Right lobe of liver (tissue), 4 donors: ENCODE results near the gene ALOX15.

Source experiments
- POLR2A ChIP-seq: fragments of 450-650 bp; IDR thresholded peaks from one replicate; pipeline ENCODE4 v1.6.1; 2017; ENCODE audit warnings: antibody characterized with exemption, mild to moderate bottlenecking
- TF ChIP-seq, protein P1 (sequence below), 4 donors: fragments of 200-600 bp in 3 of 4; fragments of 450-650 bp in 1 of 4; IDR thresholded peaks; one replicate each; pipeline versions ENCODE4 v1.5.1 to v1.8.0; 2016 to 2022; ENCODE audit warnings: antibody characterized with exemption in 4 of 4, mild to moderate bottlenecking in 2 of 4
- donor health status: DM: no; HTN: no; CAD: no.
- donor health status: DM: no; HTN: no; CAD: no.
- donor health status: DM: no; HTN: yes; CAD: no.

DNA sequence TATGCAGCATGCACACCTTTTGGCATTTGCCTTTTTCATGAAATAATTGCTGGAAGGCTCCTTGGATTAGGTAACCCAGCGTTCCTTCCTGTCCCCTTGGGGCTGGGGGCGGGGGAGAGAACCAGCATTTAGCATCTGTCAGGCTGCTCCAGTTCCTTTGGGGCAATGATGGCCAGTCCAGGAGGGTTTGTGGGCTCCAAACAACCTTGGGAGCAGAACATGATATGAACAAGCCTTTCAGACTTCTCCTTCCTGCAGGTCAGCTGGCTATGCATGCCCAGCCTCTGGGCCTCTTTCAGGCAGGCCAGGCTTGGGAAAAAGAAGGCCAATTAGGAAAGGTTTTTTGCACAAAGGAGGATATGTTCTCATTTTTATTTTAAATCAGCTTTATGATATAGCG is 58.3 kb downstream of the ALOX15 start:
- TF ChIP-seq, protein P1, sequence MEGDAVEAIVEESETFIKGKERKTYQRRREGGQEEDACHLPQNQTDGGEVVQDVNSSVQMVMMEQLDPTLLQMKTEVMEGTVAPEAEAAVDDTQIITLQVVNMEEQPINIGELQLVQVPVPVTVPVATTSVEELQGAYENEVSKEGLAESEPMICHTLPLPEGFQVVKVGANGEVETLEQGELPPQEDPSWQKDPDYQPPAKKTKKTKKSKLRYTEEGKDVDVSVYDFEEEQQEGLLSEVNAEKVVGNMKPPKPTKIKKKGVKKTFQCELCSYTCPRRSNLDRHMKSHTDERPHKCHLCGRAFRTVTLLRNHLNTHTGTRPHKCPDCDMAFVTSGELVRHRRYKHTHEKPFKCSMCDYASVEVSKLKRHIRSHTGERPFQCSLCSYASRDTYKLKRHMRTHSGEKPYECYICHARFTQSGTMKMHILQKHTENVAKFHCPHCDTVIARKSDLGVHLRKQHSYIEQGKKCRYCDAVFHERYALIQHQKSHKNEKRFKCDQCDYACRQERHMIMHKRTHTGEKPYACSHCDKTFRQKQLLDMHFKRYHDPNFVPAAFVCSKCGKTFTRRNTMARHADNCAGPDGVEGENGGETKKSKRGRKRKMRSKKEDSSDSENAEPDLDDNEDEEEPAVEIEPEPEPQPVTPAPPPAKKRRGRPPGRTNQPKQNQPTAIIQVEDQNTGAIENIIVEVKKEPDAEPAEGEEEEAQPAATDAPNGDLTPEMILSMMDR (IDR thresholded peaks at IDR 0.05), result no peak
- no peak for TF ChIP-seq POLR2A
